Stimulated activated CD8-positive, alpha-beta memory T cell treated with anti-CD3 and anti-CD28 coated beads, Interleukin-7, amount 100 ng/mL, for 24 hours (primary cell): ENCODE results near the gene GPATCH1.
"Not testable (repeated sequence)": the region's sequence is repeated elsewhere in the genome, so short reads cannot be mapped to it uniquely, and the experiment has no call there.

ENCODE experiments used
- DNase-seq: peaks from one replicate; pipeline ENCODE4 v3.0.0-alpha.2; 2020; ENCODE audit warnings: low read depth

Gene GPATCH1

DNA sequence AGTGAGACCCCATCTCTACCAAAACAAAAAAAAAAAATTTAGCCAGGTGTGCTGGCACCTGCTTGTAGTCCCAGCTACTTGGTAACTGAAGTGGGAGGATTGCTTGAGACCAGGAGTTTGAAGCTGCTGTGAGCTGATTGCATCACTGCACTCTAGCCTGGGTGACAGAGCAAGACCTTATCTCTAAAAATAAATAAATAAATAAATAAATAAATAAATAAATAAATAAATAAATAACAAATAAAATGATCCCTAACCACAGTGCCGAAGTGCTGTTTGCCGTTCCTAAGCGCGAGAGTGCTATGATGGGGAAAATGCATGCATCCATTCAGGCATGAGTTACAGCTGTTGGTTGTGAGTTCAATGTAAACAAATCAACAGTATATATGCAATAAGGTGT is 78.2 kb downstream of the GPATCH1 start:
- no peak for DNase-seq

DNA sequence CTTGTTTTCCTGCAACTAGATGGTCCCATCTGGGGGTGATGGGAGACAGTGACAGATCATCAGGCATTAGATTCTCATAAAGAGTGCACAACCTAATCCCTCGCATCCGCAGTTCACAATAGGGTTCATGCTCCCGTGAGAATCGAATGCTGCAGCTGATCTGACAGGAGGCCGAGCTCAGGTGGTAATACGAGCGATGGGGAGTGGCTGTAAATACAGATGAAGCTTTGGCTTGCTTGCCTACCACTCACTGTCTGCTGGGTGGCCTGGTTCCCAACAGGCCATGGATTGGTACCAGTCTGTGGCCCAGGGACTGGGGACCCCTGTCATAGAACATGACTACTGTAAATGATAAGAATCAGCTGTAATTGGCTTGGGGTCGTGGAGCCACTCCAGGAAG is 78.9 kb downstream of the GPATCH1 start:
- no peak for DNase-seq

- no peak for DNase-seq
These were observed 80.2 kb downstream of the GPATCH1 start for GRCh38 chr19:33161201-33161600.

GRCh38 chr19:33163481-33163880 is 82.5 kb downstream of the GPATCH1 start:
- DNase-seq: no peak

GRCh38 chr19:33166037-33166436 is 85.1 kb downstream of the GPATCH1 start:
- DNase-seq: not testable (repeated sequence)

- no peak for DNase-seq
These were observed 86.5 kb downstream of the GPATCH1 start for GRCh38 chr19:33167438-33167837.

DNA sequence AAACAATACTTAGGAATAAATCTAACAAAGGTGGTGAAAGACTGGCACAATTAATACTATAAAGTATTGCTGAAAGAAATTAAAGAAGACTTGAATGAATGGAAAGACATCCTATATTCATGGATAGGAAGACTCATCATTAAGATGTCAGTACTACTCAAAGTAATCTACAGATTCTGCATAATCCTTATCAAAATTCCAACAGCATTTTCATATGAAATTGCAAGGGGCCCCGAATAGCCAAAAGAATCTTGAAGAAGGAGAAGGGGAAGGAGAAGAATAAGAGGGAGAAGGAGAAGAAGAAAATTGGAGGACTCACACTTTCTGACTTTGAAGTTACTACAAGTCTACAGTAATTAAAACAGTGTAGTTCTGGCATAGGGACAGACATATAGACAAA is 87.5 kb downstream of the GPATCH1 start:
- no peak for DNase-seq

DNA sequence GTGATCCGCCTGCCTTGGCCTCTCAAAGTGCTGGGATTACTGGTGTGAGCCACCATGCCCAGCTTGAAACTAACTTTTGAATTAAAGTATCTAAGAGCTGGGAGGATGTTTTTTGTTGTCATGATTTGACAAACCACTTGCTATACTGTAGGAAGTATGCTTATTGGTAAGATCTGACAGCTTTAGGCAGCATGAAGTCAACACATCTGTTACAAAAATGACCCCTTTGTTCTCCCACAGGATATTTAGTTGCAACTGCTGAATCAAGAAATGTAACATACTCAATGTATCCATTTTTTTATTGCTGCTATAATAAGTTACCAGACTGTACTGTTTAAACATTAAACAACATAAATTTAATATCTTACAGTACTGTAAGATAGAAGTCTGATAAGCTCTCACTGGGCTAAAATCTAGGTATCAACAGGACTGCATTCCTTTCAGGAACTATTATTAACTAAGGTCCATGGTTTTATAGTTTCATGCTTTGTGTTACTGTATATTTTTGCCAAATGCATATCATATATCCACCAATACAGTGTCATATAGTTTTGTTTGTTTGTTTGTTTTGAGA is 90.3 kb downstream of the GPATCH1 start:
- DNase-seq: no peak

DNA sequence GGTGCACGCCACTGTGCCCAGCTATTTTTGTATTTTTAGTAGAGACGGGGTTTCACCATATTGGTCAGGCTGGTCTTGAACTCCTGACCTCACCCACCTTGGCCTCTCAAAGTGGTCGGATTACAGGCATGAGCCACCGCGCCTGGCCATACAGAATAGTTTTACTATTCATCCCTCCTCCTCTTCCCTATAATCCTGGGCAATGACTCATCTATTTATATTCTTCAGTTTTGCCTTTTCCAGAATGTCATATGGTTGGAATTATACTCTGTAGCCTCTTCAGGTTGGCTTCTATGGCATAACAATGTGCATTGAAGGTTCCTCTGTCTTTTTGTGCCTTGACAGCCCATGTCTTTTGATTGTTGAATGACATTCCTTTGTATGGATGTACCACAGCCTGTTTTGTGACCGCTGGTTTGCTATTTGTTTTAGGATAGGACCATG is 91.0 kb downstream of the GPATCH1 start:
- DNase-seq: no peak

- no peak for DNase-seq
These were observed 93.2 kb downstream of the GPATCH1 start for GRCh38 chr19:33174186-33174585.

DNA sequence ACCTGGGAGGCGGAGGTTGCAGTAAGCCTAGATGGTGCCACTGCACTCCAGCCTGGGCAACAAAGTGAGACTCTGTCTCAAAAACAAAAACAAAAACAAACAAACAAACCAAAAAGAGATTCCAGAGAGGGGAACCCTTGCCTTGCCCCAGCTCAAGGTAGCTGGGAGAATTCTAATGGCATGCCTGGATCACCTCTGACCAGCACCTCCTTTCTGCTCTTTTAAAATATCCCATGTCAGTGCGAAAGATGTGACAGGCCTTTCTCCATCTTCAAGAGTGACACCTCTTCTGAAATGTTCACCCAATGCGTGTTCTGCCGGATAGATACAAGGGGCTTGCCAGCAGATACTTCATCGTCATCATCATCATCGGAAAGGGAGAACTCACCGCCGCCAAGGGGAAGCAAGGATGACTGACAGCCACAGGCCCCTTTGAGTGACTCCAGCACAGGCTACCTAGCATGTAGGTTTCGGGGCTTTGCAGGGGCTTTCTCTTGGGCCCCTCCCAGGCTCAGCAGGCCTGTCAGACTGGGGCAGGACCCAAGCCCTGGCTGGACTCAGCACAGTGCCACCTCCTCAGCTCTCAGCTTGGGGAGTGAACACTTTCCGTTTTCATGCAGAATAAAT is 94.3 kb downstream of the GPATCH1 start:
- DNase-seq: no peak

GRCh38 chr19:33175886-33176669 is 95.1 kb downstream of the GPATCH1 start:
- peak; percentile 10 for DNase-seq

DNA sequence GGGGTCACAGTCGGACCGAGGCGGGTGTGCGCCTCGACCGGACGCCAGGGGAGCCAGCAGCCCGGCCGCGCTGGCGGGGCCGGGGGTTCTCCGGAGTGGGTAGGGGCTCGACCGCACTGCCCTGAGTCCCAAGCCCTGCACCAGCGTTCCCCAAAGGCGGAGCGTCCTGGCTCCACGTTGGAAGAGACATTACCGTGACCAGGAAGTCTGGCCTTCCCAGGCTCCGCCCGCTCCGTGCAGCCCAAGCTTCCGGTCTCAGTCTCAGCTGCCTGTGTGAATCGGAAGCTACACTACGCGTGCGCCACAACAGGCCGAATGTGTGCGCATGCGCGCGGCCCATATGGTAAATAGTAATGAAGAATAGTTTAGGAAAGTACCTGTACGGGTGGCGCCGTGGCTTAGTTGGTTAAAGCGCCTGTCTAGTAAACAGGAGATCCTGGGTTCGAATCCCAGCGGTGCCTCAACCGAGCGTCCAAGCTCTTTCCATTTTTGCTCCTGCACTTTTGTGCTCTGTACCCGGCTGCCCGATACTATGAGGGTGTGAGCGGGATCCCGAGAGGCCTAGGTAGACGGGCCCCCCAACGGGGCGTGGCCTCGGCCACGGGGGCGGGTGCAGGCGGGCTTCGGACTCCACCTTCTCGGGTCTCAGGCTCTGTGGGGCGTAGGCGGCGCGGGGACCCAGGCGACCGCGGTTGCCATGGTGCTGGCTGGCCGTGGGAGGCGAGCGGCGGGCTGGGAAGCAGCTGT is 95.9 kb downstream of the GPATCH1 start:
- DNase-seq: peak; percentile 92

GRCh38 chr19:33177417-33177979 is 96.5 kb downstream of the GPATCH1 start:
- no peak for DNase-seq
